AG09319 (cell line): ENCODE measurements around the gene SEC14L2.

ENCODE experiments used
- DNase-seq: peaks from one replicate; pipeline ENCODE4 v3.0.0-alpha.2; 2010; ENCODE audit warnings: low read depth; ENCODE audit errors: extremely low read depth
- TF ChIP-seq, protein P1 (sequence below): IDR thresholded peaks from 2 replicates; pipeline ENCODE4 v1.5.1; 2011; ENCODE audit warnings: low read depth, mild to moderate bottlenecking, inconsistent platforms, low read length, moderate library complexity

The SEC14L2 gene

GRCh38 chr22:30424534-30425326 lies 27.9 kb downstream of the SEC14L2 start:
- TF ChIP-seq, protein P1, sequence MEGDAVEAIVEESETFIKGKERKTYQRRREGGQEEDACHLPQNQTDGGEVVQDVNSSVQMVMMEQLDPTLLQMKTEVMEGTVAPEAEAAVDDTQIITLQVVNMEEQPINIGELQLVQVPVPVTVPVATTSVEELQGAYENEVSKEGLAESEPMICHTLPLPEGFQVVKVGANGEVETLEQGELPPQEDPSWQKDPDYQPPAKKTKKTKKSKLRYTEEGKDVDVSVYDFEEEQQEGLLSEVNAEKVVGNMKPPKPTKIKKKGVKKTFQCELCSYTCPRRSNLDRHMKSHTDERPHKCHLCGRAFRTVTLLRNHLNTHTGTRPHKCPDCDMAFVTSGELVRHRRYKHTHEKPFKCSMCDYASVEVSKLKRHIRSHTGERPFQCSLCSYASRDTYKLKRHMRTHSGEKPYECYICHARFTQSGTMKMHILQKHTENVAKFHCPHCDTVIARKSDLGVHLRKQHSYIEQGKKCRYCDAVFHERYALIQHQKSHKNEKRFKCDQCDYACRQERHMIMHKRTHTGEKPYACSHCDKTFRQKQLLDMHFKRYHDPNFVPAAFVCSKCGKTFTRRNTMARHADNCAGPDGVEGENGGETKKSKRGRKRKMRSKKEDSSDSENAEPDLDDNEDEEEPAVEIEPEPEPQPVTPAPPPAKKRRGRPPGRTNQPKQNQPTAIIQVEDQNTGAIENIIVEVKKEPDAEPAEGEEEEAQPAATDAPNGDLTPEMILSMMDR: no peak; the same call in 1 of the 2 replicates
- no peak for DNase-seq

DNA sequence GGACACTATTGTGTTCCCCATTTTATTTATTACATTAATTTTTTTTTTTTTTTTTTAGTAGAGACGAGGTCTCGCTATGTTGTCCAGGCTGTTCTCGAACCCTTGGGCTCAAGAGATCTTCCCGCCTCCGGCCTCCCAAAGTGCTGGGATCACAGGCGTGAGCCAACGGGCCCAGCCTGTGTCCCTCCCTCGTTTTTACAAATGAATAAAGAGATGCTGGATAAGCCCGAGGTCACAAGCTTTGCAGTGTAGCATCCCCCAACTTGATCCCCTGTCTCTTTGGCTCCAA lies 28.5 kb downstream of the SEC14L2 start:
- TF ChIP-seq, protein P1: no peak
- no peak for DNase-seq

- TF ChIP-seq, protein P1: no peak; the same call in 1 of the 2 replicates
- no peak for DNase-seq
Measured at GRCh38 chr22:30425616-30426387, 29.0 kb downstream of the SEC14L2 start, which contains the start of gene MTFP1. MTFP1 (plus strand) TSS chr22:30425768; CDS start chr22:30425880, 112 bp downstream.

GRCh38 chr22:30426388-30427353 lies 29.9 kb downstream of the SEC14L2 start:
- peak; percentile 41 for DNase-seq
- TF ChIP-seq, protein P1: peak; percentile 72

DNA sequence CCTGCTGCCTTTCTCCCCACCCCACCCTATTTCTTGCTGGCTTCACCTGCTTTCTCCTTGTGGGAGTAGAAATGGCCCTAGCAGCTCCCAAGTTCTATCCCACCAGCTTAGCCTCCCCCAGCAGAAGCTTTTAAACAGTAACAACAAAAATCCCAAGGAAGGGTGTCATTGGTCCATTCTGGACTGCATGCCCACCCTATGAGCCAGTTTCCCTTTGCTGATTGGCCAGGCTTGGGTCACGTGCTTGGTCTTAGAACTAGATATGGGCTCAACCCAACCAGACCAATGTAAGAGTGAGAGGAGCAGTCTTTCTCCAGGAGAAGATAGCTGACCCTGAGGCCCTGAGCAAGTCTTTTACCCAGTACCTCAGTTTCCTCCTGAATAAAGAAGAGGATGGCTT lies 31.1 kb downstream of the SEC14L2 start:
- TF ChIP-seq, protein P1: no peak

DNA sequence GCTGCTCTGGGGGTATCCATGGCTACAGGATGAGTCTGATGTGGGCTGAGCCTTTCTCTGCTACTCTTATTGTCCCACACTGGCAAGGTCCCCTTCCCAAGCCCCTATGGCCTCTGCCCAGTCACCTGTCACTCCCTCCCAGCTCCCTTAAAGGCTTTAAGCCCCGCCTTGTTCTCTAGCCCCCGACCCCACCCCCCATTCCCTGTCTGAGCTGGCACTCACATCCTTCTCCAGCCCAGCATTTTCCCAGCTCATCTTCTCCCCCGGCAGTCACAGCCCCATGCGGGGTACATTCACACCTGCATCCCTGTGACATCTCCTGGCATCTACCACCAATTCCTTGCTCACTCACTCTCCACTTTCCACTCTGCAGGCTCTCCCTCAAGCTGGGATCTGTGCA lies 33.1 kb downstream of the SEC14L2 start:
- no peak for DNase-seq
- TF ChIP-seq, protein P1: no peak

More for the DNA sequence above, 31.1 kb downstream of the SEC14L2 start:
- no peak for DNase-seq
